ENCODE results near the gene ZC3H7B. TPM values are rescaled to one million over a fixed set of nuclear protein-coding genes. Genes with fewer than 3 reads are reported as not detected.

ZC3H7B gene
- total RNA-seq, 1 experiment from 2014 or later = 42.0 TPM

DNA sequence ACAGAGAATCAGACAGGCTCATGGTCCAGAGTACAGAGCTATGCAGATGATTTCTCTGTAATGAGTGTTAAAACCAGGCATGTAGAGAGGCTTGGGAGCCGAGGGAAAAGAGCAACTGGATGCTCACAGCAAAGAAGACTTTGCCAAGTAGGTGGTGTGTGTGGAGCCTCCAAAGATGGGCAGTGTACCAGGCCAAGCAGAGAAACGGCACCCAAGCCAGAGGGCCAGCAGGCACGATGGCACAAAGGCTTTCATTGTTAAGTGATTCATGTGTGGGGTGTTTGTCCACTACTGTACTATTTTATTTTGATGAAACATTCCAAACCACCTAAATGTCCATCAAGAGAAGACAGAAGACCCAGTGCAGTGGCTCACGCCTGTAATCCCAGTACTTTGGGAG is 26.5 kb upstream of the ZC3H7B start:
- peaks cover 46 to 57% of the 10 kb centered on the region in 2 experiments for H3K36me3 ChIP-seq (ENCODE audit: control insufficient read depth in 1 of 2, insufficient read depth in 2 of 2, low read length in 2 of 2)
- H3K9ac ChIP-seq (ENCODE audit: low read length) = no peak overlapping the region
- RAD21 ChIA-PET (ENCODE audit: low non-redundant PET in 1 of 2, low total read pairs in 2 of 2, uncharacterized antibody in 2 of 2, unreplicated experiment in 2 of 2) = no interaction called here
- H3K4me2 ChIP-seq (ENCODE audit: low read length) = no peak overlapping the region
- no peaks in the 10 kb centered on the region for H3K9me3 ChIP-seq (ENCODE audit: control insufficient read depth in 1 of 2, insufficient read depth in 1 of 2, low read depth in 1 of 2, low read length in 2 of 2)
- POLR2A ChIA-PET = interaction anchor here (1.5 kb wide), 1 partner anchor 11 kb away, joined by 3 read pairs; no protein-coding TSS in a partner anchor
- H3K27me3 ChIP-seq (ENCODE audit: insufficient read depth, low read length) = no peaks in the 10 kb centered on the region
- CTCF ChIA-PET = no interaction called here
- H2AFZ ChIP-seq (ENCODE audit: low read depth, low read length, poor library complexity, severe bottlenecking) = no peak overlapping the region
- no peak overlapping the region for H3K4me3 ChIP-seq (replicated peaks in 1 of 2; ENCODE audit: low read depth in 1 of 2, low read length in 2 of 2)
- peaks cover 64% of the 10 kb centered on the region for H3K79me2 ChIP-seq (ENCODE audit: insufficient read depth, low read length)
- H3K4me1 ChIP-seq (ENCODE audit: control insufficient read depth in 1 of 2, insufficient read depth in 2 of 2, low read length in 2 of 2) = no peaks in the 10 kb centered on the region
- H3K27ac ChIP-seq (ENCODE audit: low read depth, low read length) = no peak overlapping the region
- no TSS peak for BruUV-seq (replicated peaks)
- TF ChIP-seq REST (IDR thresholded peaks at IDR 0.05; ENCODE audit: low read depth) = no peak
- TF ChIP-seq CEBPB (IDR thresholded peaks at IDR 0.05; ENCODE audit: low read depth) = no peak
- TF ChIP-seq SIN3A (IDR thresholded peaks at IDR 0.05; ENCODE audit: low read depth) = no peak
- no peak for TF ChIP-seq JUND (IDR thresholded peaks at IDR 0.05)
- no peak for TF ChIP-seq YY1 (IDR thresholded peaks at IDR 0.05; ENCODE audit: extremely low read depth, insufficient replicate concordance, low read depth, low read length)
- TF ChIP-seq POLR2A (IDR thresholded peaks at IDR 0.05; ENCODE audit: borderline replicate concordance, extremely low read depth, insufficient read depth, insufficient read length) = no peak
- TF ChIP-seq CBX3 (IDR thresholded peaks at IDR 0.05; ENCODE audit: low read depth) = no peak
- TF ChIP-seq SRF (IDR thresholded peaks at IDR 0.05; ENCODE audit: low read depth) = no peak
- no peak for TF ChIP-seq SP1 (IDR thresholded peaks at IDR 0.05; ENCODE audit: low read depth)
- TF ChIP-seq TCF7L2 (IDR thresholded peaks at IDR 0.05; ENCODE audit: borderline replicate concordance, extremely low read depth, insufficient read depth, insufficient read length) = no peak
- no peak for TF ChIP-seq MAX (IDR thresholded peaks at IDR 0.05)
- TF ChIP-seq ZNF274 (IDR thresholded peaks at IDR 0.05; ENCODE audit: low read depth, low read length) = no peak
- TF ChIP-seq EZH2phosphoT487 (IDR thresholded peaks at IDR 0.05; ENCODE audit: borderline replicate concordance) = no peak
- TF ChIP-seq EZH2 (IDR thresholded peaks at IDR 0.05) = no peak
- no peak for TF ChIP-seq ELF1 (IDR thresholded peaks at IDR 0.05; ENCODE audit: borderline replicate concordance, low read depth)
- no peak for TF ChIP-seq POLR2AphosphoS5 (IDR thresholded peaks at IDR 0.05; ENCODE audit: low read depth, low read length)
- H4K20me1 ChIP-seq (ENCODE audit: insufficient read depth) = no peaks in the 10 kb centered on the region
- no peaks in the 10 kb centered on the region for H3K9me2 ChIP-seq (ENCODE audit: insufficient read depth)
- ATAC-seq (no peak), DNase-seq (ENCODE audit: low read depth, low spot score) (no peak)
- intact Hi-C loops (cut with micrococcal nuclease) = no loop called here

Measured in HCT116 (cell line).